Mononuclear cell (primary cell): ENCODE measurements around the gene TMOD3. TPM values are rescaled to one million over a fixed set of nuclear protein-coding genes. Genes with fewer than 3 reads are reported as not detected.

Source experiments
- H3K27me3 ChIP-seq: 2 replicates; pipeline ENCODE4 v1.6.0; 2011; ENCODE audit warnings: low read length, control low read depth; ENCODE audit not compliant: insufficient read depth
- H3K4me1 ChIP-seq: 2 replicates; pipeline ENCODE4 v1.5.1; 2011; ENCODE audit warnings: mild to moderate bottlenecking, low read length, control low read depth; ENCODE audit not compliant: insufficient read depth
- H3K4me3 ChIP-seq: 2 replicates; pipeline ENCODE4 v1.5.1; 2011; ENCODE audit warnings: mild to moderate bottlenecking, low read length, moderate library complexity
- H3K9me3 ChIP-seq: 2 replicates; pipeline ENCODE4 v1.5.1; 2011; ENCODE audit warnings: low read depth, mild to moderate bottlenecking, control low read depth, low read length
- total RNA-seq: library from RNA; depleted of rRNA; stranded (reverse); fragments of >200 nt; gene quantifications from one replicate; pipeline ENCODE4 v1.2.3, GENCODE V29; 2012

The TMOD3 gene
- total RNA-seq, 1 donor, result 43.0 TPM

DNA sequence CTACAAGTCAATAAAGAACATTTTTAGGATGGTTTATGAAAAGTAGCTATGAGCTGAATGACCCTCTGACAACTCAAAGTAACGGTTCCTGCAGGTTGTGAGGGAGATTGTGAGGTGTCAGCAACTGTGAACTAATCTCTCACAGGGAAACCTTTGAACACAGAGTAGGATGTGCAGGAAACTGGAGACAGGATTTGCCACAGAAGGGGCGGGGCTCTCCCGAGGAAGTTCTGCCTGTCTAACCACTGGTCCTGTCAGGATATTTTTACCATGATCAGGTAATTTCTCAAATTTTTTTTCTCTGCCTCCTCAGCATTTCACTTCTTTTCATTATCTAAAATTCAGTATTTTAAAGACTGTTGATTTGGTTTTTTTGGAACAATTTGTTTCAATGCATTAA lies 108.8 kb downstream of the TMOD3 start:
- no peaks in the 10 kb centered on the region for H3K27me3 ChIP-seq
- H3K4me1 ChIP-seq, result peaks cover 9% of the 10 kb centered on the region
- H3K9me3 ChIP-seq, result no peaks in the 10 kb centered on the region
- no peak overlapping the region for H3K4me3 ChIP-seq

DNA sequence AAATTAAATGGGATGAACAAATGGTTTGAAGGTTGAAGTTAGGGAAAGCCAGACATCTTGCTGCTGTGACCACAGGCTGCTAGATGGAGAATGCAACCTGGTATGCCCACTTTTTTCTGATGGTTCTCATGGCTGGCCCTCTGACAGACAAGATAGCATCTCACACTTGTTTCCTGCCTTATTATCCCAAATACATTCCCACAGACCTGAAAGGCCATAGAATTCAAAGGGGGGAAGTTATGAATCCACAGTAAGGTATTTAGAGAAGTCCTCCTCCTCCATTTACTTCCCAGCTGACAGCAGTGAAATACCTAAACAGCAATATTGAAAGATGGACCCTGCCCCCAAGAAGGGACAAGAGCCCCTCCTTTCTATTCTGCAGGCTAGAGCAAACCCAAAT lies 109.8 kb downstream of the TMOD3 start:
- Histone ChIP-seq H3K4me1 (peaks cover 9% of the 10 kb centered on the region), H3K27me3 (no peaks in the 10 kb centered on the region), H3K4me3 (no peak overlapping the region), H3K9me3 (no peaks in the 10 kb centered on the region)

DNA sequence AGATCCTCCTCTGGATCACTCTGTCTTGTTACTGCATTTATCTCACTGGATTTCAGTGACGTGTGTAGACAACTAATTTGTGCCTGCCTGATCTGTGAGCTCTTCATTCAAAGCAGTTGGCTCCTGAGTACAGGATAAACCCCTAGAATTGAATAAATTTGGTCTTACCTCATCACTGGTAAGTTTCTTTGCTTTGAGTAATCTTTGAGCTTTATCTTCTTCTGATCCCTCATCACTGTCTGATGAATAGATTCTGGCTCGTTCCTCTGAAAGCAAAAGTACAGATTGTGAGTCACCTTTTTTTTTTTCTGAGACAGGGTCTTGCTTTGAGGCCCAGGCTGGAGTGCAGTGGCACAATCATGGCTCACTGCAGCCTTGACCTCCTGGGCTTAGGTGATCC lies 117.7 kb downstream of the TMOD3 start:
- no peaks in the 10 kb centered on the region for H3K9me3 ChIP-seq
- H3K4me3 ChIP-seq, result no peak overlapping the region
- no peaks in the 10 kb centered on the region for H3K4me1 ChIP-seq
- H3K27me3 ChIP-seq, result no peaks in the 10 kb centered on the region

DNA sequence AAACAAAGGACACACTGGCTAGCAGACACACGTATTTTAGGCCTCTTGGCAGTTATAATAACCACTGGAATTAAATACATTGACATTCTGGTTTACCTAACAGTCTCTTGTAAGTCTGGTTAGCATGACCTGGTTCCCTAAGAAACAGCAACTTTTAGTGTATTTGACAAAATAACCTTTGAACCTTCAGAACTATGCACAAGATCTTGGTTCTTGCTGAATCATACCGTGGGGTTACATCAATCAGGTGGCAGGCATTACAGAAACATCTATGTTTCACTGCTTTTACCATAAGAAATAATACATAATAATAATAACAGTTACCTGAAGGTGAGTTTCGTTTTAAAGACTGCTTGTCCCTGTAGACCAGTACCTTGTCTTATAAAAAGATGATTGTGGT lies 123.4 kb downstream of the TMOD3 start:
- H3K4me3 ChIP-seq, result no peak overlapping the region
- H3K9me3 ChIP-seq, result no peaks in the 10 kb centered on the region
- H3K4me1 ChIP-seq, result no peaks in the 10 kb centered on the region
- no peaks in the 10 kb centered on the region for H3K27me3 ChIP-seq

DNA sequence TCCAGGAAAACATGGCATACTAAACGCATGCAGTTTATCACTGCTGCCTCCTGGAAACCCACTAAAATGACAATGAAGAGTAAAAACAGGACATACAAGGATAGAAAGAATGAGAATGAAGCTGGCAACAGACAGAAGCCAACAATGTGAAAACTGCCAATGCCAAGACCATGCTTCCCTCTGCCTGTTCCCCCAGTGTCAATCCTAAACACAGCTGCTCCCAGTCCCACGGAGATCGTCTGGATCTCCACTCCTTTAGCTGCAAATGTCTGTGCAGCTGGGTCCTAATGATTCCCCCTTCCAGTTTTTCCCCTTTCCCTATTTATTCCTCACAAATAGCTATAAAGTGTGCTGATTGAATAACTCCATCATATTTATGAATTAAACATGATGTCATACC lies 126.1 kb downstream of the TMOD3 start:
- Histone ChIP-seq H3K9me3 (no peaks in the 10 kb centered on the region), H3K4me1 (no peaks in the 10 kb centered on the region), H3K27me3 (no peaks in the 10 kb centered on the region), H3K4me3 (no peak overlapping the region)

Other genes with a start within 250 kb of the TMOD3 start
- 54.9 TPM for gene DMXL2, start 206.9 kb upstream of the TMOD3 start, total RNA-seq
- gene SCG3, start 148.2 kb upstream of the TMOD3 start, total RNA-seq, result not detected
- 18.1 TPM for gene LYSMD2, start 92.0 kb upstream of the TMOD3 start, total RNA-seq
- gene TMOD2, start 78.1 kb upstream of the TMOD3 start, total RNA-seq, result 5.9 TPM
- gene LEO1, start 142.1 kb downstream of the TMOD3 start, total RNA-seq, result 7.7 TPM
- gene MAPK6, start 189.6 kb downstream of the TMOD3 start, total RNA-seq, result 88.9 TPM